ENCODE data around the gene SSTR1. TPM values are rescaled to one million over a fixed set of nuclear protein-coding genes. Genes with fewer than 3 reads are reported as not detected.

SSTR1 gene
- total RNA-seq, 1 donor from 2014 or later: 0.37 TPM

Other genes starting within 250 kb of the SSTR1 start
- 33.1 TPM for gene CLEC14A, start 48.2 kb downstream of the SSTR1 start, total RNA-seq